ENCODE data around the gene RSPH3.

DNA sequence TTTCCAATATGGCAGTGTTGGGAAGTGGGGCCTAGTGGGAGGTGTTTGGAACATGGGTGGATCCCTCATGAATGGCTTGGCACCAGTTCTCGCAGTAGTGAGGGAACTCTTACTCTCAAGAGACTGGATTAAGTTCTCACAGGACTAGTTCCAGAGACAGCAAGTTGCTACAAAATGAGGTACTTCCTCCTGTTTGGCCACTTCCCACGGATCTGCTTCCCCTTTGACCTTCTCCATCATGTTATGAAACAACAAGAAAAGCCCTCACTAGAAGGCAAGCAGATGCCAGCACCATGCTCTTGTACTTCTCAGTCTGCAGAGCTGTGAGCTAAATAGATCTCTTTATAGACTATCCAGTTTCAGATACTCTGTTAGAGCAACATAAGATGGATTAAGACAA lies 3.1 kb downstream of the RSPH3 start:
- TF ChIP-seq CTCF (conservative IDR thresholded peaks at IDR 0.05), result no peak
- no peak for TF ChIP-seq EZH2 (IDR thresholded peaks at IDR 0.05; ENCODE audit: low read depth)

Data from PC-9 (cell line).